Epithelial cell of esophagus (primary cell): ENCODE measurements around the gene MAB21L3.

Experiments used
- DNase-seq: peaks from one replicate; pipeline ENCODE4 v3.0.0; 2010; ENCODE audit warnings: low read depth
- H3K4me3 ChIP-seq: 2 replicates; pipeline ENCODE4 v1.5.1; 2011; ENCODE audit warnings: mild to moderate bottlenecking, low read length, control low read depth
- CTCF ChIP-seq: IDR thresholded peaks from 2 replicates; pipeline ENCODE4 v1.5.1; 2011; ENCODE audit warnings: low read depth, mild to moderate bottlenecking, low read length, control low read depth, inconsistent platforms; ENCODE audit not compliant: insufficient read depth; ENCODE audit errors: missing control alignments

Gene MAB21L3

GRCh38 chr1:116177861-116178260, 66.7 kb downstream of the MAB21L3 start:
- no peak for DNase-seq
- no peak for TF ChIP-seq CTCF
- no peak overlapping the region for H3K4me3 ChIP-seq

GRCh38 chr1:116178837-116179236, 67.6 kb downstream of the MAB21L3 start:
- TF ChIP-seq CTCF: no peak
- H3K4me3 ChIP-seq: no peak overlapping the region
- DNase-seq: no peak

GRCh38 chr1:116179419-116179818, 68.2 kb downstream of the MAB21L3 start:
- no peak for DNase-seq
- TF ChIP-seq CTCF: no peak
- no peak overlapping the region for H3K4me3 ChIP-seq

GRCh38 chr1:116179964-116180363, 68.8 kb downstream of the MAB21L3 start:
- no peak for TF ChIP-seq CTCF
- H3K4me3 ChIP-seq: no peak overlapping the region
- no peak for DNase-seq

- no peak for TF ChIP-seq CTCF
- no peak for DNase-seq
- no peak overlapping the region for H3K4me3 ChIP-seq
Observed at GRCh38 chr1:116182019-116182714, 71.0 kb downstream of the MAB21L3 start.
